ENCODE results near the gene CUEDC1. TPM values are rescaled to one million over a fixed set of nuclear protein-coding genes. Genes with fewer than 3 reads are reported as not detected.
A peak's percentile ranks its signal among the peaks of the same experiment; 100 is the strongest.

CUEDC1 gene
- polyA plus RNA-seq, 3 donors, result 40.4 to 43.4 (median 42.7) TPM

DNA sequence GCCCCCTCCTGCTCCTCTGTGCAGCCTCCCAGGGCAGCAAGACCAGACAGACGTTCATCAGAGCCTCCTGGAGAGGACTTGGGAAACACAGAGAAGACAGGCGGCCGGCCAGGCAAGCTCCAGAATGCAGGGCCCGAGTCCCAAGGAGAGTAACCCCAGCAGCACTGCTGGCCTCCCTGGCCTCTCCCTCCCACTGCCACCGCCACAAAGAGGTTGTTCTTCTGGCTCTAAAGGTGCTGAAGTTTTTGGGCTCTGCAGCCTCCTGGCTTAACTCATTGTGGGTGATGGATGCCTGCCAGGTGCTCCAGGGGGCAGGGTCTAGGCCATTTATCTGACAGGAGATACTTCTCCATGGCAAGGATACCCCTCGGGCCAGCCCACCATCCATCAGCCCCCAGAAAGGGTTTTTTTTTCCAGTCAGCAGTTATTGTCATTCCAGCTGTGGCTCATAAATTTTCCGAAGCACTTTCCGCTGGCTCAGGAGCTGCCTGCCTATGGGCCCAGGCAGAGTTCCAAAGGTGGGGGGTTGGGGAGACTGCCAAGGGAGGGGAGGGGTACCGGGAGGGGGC, 73.3 kb downstream of the CUEDC1 start:
- DNase-seq (ENCODE audit: low read depth in 3 of 3, low spot score in 2 of 3), result no peak

DNA sequence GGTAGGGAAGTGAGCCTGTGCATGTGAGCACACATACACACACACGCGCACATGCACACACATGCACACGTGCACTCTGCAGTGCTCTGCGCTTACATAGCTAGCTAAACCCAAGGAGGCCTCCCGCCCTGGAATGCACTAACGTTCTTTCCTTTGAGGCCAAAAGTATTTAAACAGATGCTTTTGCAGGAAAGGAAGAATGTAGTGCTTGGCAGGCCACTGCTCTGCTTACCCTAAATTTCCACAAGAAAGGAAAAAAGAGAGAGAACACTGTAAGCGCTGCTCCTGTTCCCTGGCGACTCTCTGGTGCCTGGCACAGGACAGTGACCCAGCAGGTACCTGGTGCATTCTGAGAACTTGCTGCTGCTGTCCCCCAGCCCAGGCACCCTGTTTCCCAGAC, 74.1 kb downstream of the CUEDC1 start:
- DNase-seq (ENCODE audit: low read depth in 3 of 3, low spot score in 2 of 3), result no peak

DNA sequence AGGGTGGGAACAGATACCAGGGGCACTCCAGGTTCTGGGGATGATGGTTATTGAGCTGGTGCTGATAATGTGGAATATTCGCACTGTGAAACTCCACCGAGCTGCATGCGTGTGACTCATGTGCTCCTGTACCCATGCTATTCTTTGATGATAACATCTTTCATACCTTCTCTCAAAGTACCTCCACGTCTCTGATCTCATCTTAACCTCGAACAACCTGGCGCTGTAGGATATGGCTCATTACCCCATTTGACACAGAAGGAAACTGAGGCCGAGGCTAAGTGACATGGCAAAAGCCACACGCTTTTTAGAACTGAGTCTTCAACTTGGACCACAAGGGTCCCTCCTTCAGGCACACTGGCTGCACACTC, 75.1 kb downstream of the CUEDC1 start:
- DNase-seq (ENCODE audit: low read depth in 3 of 3, low spot score in 2 of 3), result no peak

DNA sequence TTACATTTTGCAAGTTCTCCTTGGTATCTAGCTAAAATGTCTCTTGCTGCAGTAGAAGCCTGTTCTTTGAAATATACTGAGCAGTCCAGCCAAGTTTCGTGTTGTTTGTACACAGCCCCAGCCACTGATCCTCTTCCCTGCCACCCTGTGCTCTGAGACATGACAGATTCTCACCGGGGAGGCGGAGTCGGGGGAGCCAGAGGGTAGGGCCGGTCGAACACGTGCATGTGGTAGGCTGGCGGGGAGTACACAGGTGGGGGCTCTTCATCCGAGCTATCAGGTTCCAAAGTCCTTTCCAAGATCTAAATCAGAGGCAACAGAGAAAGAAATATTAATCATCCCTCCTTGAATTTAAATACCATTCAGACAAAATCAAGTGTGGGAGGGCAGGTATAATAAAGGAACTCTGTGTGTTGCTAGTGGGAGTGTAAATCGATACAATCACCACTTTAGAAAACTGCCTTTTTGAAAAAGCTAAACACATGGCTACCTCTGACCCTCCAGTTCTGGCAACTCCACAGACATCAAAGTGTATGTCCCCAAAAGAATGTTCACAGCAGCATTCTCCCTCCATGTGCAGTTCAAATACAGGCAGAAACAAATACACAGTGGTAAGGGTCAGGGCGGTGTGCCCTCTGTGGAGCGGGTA, 75.7 kb downstream of the CUEDC1 start:
- DNase-seq (ENCODE audit: low read depth in 3 of 3, low spot score in 2 of 3), result no peak

DNA sequence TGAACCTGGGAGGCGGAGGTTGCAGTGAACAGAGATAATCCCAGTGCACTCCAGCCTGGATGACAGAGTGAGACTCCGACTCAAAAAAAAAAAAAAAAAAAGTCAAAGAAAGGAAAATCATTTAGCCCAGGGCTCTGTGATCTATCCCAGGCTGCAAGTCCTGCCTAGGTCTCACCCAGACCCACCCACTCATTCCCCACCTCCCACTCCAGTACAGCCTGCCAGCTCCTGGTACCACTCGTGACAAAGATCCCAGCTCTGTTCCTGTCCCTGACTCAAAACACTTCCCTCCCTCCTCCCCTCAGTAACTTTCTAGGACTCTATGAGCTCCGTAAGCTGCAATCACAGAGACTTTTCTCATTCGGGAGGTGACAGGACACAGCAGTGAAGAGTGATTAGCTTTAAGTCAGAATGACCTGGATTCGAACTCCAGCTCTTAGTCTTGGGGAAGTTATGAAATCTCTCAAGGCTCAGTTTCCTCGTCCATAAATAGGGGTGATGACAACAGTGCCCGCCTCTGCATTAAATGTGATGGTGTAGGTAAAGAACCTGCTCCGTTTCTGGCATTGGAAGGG, 77.3 kb downstream of the CUEDC1 start:
- DNase-seq (ENCODE audit: low read depth in 3 of 3, low spot score in 2 of 3), result no peak

DNA sequence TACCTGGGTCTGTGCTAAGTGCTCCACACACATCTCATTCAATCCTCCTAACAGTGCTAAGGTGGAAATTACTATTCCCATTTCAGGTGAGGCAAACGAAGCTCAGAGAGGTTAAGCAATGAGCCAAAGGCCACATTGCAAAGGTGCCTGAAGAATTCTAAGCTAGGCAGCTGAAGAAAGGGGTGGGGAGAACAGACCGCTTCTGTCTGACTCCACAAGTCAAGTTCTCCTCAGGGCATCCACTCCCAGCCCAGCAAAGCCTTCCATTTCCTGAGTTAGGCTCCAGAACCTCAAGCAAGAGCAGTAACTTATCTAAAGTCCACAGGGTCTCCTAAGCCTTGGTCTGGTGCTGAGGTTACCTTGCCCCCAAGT, 78.4 kb downstream of the CUEDC1 start:
- DNase-seq (ENCODE audit: low read depth in 3 of 3, low spot score in 2 of 3), result no peak

DNA sequence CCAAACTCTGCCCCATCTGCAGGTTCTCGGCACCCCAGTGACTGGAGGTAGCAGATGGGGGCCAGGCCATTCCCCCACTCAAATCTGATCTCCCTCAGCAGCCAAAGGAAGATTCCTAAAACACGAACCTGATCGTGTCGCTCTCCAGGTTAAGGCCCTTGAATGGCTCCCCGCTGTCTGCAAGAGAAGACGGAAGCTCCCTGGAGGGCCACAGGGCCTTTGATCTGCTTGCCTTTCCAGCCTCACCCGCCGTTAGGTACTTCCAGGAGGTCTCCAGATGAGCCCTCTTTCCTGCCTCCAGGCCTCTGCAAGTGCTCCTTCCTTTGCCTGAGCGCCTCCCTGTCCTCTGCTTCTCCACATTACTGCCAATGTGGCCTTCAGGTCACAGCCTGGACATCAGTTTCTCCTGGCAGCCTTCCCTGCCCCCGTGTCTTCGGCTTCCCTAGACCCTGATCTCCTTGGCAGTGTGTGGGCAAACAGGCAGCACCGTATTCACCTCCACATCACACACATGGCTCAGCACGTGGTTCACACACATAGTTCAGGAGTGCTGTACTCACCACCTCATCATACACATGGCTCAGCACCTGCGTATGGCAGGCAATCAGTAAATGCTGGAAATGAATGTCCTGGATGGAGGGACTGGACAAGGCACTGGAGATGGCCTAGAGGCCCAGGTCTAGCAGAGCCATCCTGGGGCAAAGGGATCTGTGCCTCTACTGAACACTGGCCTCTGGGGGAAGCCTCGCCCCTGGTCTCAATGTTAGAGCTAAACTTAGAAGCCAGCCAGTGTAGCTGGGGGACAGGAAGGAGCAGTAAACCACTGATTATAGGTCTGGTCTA, 79.0 kb downstream of the CUEDC1 start:
- DNase-seq (ENCODE audit: low read depth in 3 of 3, low spot score in 2 of 3), result no peak

DNA sequence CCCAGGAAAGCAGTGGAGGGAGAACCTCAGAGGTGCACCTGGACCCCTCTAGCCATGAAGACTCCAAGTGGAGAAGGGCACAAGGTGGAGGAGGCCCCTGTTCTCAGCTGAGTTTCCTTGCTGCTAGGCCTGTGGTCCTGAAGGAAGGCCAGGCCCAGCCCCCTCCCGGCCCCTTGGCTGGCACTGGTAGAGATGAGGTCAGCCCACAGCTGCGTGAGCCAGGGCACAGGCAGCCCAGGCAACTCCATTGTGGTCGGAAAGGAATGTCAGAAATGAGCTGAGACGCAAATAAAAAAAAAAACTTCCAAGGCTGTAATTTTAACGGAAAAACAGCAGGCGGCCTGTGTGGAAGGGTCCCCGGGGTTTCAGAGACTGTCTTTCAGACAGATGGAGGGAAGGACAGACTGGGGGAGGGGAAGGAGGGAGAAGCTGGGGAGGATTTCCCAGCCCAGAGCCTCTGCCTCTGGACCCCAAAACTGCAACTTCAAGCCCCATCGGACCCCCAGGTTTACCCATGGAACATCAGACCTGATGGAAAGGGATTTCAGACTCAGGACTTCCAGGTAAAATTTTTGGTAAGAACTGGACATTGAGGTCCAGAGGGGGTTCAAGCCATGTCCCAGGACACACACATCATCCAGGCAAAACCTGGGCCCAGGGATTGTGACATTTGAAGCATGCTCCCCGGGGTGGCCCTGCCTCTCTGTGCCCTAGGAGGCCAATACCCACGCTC, 79.8 kb downstream of the CUEDC1 start:
- peak in 1 of 3 donors; percentile 77 for DNase-seq (ENCODE audit: low read depth in 3 of 3, low spot score in 2 of 3)

DNA sequence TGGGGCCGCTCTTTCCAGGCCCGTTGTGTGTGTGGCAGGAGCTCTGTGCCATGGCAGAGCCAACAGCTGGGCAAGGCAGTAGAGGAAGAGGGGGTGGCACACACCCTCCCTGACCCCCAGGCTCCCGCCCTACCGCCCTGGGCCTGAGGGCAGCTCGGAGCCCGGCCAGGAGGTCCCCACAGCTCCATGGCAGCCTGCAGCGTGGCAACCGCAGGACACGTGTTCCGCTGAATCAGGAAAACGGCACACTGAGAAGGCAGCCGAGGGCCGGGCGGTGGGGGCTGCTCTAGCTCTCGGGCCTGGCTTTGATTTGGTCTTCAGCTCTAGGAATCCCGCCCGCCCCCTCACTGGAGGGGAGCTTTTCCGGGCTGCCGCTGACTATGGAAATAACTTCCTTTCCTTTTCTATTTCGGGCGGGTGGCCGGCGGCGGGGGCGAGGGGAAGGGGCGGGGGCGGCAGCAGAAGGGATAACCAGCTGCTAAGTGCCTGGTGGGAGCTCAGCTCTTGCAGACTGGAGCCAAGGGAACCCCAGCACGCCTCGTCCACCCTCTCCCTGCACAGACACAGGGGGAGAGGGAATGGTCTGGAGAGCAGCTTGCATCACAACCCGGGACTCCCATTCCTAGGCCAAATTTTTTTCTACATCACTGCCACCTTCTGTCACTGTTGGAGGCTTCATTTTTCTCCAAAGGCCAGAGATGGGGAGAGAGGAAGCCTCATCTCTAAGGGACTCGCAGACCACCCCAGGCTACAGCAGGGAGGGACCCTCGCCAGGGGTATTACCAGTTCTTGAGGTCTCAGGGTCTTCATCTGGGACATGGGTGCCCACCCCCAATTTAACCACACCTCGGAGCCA, 80.5 kb downstream of the CUEDC1 start:
- peak in 1 of 3 donors; percentile 80 for DNase-seq (ENCODE audit: low read depth in 3 of 3, low spot score in 2 of 3)

DNA sequence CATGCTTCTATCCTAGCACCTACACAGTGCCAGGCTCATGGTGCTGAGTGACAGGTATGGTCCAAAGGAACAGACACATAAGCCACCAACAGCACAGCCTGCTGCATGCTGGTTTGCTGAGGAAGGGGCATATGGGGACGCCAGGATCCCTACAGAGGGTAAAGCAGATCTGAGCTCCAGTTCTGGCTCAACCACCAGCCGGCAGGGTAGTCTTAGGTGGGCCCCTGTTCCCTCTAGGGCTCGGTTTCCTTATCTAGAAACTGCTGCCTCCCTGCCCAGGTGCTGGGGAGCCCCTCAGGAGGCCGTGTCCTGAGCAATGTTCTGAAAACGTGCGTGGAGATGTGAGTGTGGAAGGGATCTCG, 81.2 kb downstream of the CUEDC1 start:
- no peak for DNase-seq (ENCODE audit: low read depth in 3 of 3, low spot score in 2 of 3)

DNA sequence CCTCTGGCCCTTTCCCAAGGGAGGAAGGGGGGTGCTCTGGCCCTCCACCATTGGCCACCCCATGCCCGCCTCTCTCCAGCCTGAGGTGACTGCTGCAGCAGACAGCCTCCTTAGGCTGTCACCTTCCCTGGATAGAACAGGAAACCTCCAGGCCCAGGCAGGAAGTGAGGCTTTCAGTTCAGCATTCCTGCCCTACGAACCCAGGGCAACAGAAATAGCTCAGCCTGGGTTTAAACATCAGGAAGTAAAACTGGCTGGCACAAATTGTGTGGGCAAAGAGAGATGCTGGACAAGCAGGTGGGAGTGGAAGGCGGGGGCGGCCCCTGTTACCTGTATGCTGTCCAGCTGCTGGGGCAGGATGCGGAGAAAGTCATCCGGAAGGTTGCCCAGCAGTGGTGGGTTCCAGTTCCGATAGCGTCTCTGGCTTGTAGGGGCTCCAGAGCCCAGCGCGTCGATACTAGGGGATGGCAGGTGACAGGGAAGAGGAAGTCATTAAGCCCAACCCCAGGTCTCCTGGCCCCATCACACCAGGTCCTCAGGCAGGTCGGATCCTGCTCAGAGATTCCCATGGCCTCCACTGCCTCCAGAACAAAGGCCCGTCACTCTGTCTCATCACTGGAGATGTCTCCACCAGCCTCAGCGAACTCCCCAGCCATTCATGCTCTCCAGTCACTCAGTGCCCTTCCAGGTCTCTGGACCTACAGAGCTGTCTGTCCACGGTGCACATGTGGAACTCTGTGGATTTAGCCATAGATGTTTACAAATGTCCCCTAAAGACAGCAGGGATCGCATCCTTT, 81.8 kb downstream of the CUEDC1 start:
- no peak for DNase-seq (ENCODE audit: low read depth in 3 of 3, low spot score in 2 of 3)

DNA sequence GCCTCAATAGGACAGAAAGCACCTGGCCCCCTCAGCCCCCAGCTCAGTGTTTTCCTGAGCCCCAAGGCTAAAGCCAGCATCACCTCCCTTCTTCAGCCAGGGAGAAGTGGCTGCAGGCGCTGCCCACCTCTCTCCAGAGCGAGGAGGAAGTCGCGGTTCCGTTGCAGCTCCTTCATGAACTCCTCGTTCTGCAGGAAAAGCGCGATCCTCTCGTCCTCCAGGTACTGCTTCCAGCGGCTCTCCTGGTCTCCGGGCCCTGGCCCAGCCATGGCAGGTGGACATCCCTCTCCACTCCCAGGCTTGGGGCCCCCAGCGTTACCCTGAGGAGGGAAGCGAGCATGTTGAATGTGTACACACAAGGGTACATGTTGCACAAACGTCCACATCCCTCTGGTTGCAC, 82.7 kb downstream of the CUEDC1 start:
- DNase-seq (ENCODE audit: low read depth in 3 of 3, low spot score in 2 of 3), result no peak

DNA sequence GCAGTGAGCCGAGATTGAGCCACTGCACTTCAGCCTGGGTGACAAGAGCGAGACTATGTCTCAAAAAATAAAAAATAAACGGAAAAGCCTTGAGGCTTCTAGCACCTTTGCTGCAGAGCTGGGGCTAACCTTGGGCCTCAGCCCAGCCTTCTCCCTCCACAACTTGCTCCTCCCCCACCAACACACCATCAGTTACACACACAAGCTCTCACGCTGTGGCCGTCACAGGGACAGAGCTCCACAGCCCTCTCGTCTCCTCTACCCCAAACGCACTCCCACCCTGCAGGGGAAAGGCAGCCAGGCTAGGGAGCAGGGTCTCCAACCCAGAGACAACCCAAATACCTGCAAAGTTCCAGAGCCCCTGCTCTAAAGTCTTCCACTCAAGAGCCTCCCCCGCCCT, 83.3 kb downstream of the CUEDC1 start:
- no peak for DNase-seq (ENCODE audit: low read depth in 3 of 3, low spot score in 2 of 3)

DNA sequence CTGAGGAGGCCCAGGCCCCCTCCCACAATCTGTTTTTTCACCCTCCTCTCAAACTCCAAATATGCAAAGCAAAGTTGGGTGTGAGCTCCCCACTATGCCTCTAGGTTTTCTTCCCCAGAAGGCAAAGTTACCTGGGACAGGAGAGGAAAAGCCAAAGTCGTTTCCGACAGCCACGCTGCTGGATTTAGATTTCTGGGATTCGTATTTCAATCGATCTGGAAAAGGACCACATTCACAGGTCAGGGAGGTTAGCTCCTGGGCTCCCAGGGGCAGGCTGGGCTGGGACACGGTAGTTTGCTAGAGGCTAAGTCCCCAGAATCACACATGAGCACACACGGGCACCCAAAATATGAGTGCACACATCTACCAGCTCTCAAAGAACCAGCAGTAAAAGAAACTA, 84.1 kb downstream of the CUEDC1 start:
- no peak for DNase-seq (ENCODE audit: low read depth in 3 of 3, low spot score in 2 of 3)

DNA sequence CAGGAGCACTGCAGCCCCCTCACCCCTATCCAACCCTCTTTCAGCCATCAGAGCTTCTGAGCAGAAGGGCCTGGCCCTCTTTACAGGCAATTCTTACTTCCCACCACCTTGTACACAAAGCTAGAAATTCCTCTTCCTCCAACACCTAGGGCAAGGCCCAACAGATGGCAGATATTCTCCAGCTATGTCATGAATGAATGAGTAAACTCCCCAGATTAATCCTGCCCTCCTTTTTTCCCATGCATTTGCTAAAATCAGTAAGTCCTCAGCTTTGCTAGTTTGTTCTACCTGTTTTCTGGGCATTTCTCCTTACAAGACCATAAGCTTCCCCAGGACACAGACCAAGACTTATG, 85.0 kb downstream of the CUEDC1 start:
- no peak for DNase-seq (ENCODE audit: low read depth in 3 of 3, low spot score in 2 of 3)

DNA sequence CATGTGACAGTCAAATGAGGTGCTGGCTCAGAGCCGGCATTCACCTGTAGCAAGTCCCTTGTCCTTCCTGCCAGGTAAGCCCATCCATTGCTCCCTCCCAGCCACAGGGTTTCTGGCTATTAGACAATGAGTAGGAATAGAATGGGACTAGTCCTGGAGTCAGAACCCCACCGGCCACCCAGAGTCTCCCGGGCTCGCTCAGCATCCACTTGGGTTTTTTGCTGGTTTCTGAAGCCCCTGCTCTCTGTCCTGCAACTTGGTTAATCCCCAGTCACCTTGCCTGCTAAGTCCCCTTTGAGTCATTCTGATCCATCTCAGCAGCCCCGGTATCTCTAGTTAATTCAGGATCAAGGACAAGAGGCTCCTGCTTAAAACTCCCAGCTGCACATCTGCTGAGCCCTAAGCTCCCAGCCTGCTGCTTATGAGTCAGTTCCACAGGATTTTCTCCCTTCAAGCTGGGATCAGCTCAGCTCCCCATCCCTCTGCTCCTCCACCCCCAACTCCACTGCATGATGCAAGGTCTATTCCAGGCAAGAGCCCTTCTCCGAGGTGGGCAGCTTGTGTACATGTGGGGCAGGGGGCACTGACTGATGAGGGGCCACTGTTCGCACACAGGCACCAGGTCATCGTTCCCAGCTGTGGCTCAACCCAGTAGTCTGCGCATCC, 85.5 kb downstream of the CUEDC1 start:
- no peak for DNase-seq (ENCODE audit: low read depth in 3 of 3, low spot score in 2 of 3)

DNA sequence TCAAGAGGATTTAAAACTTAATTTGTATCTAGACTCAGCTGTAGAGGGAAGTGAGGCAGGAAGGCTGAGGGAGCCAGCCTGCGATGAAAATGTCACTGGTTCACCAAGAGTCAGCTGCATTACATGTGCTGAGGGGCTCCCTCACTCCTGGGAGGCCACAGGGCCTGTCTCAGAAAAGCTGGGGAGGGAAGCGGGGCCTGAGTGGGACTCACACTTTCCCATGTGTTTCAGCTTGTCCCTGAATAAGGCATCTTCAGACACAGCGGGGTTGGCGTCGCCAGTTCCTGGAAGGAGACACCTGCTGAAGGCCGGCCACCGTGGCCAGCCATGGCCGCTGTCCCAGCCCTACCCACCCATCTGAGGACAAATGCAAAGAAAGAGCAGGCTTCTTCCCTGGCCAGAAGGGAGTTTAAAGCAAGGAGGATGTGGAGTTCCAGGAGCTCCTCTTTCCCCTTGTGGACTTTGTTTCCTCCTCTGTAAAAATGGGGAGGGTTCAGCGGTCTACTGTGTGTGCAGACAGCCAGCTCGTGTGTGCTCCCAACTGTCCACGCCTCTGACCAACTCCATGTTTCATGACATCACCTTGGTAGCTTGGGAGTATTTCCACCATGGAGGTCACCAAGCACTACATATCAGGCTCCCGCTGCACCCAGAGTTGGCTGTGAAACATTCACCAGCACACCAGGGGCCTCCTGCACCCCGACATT, 86.1 kb downstream of the CUEDC1 start:
- no peak for DNase-seq (ENCODE audit: low read depth in 3 of 3, low spot score in 2 of 3)
